Neuronal stem cell (in vitro differentiated cells): ENCODE data around the gene NUDCD3.
A peak's percentile ranks its signal among the peaks of the same experiment; 100 is the strongest.

Experiments
- DNase-seq: peaks from one replicate; pipeline ENCODE4 v3.0.0-alpha.2; 2013; ENCODE audit warnings: low spot score
- H2AFZ ChIP-seq: one replicate; pipeline ENCODE4 v1.6.1; 2013; ENCODE audit warnings: mild to moderate bottlenecking, low read length, inconsistent platforms
- H2AK5ac ChIP-seq: 2 replicates; pipeline ENCODE4 v1.6.1; 2013; ENCODE audit warnings: low read depth, mild to moderate bottlenecking, inconsistent platforms, low read length, moderate library complexity, mixed read lengths
- H2BK120ac ChIP-seq: 2 replicates; pipeline ENCODE4 v1.6.1; 2013; ENCODE audit warnings: low read depth, mild to moderate bottlenecking, inconsistent platforms, low read length, moderate library complexity, mixed read lengths
- H2BK12ac ChIP-seq: one replicate; pipeline ENCODE4 v1.6.1; 2013; ENCODE audit warnings: low read length, inconsistent platforms
- H2BK15ac ChIP-seq: 2 replicates; pipeline ENCODE4 v1.6.1; 2013; ENCODE audit warnings: mild to moderate bottlenecking, low read length, inconsistent platforms, mixed read lengths
- H2BK5ac ChIP-seq: one replicate; pipeline ENCODE4 v1.6.1; 2013; ENCODE audit warnings: inconsistent platforms, mild to moderate bottlenecking, low read length, moderate library complexity
- H3K14ac ChIP-seq: one replicate; pipeline ENCODE4 v1.6.1; 2013; ENCODE audit warnings: low read length, inconsistent platforms
- H3K18ac ChIP-seq: 2 replicates; pipeline ENCODE4 v1.6.1; 2013; ENCODE audit warnings: low read length, inconsistent platforms
- H3K23ac ChIP-seq: 2 replicates; pipeline ENCODE4 v1.6.1; 2013; ENCODE audit warnings: low read depth, mild to moderate bottlenecking, mixed read lengths, low read length, inconsistent platforms; ENCODE audit not compliant: poor library complexity
- H3K27ac ChIP-seq: replicated peaks from 3 replicates; pipeline ENCODE4 v1.5.1; 2013; ENCODE audit warnings: low read length, inconsistent platforms
- H3K27me3 ChIP-seq, 3 experiments: 2 replicates each; pipeline ENCODE4 v1.6.1; 2013; ENCODE audit warnings: low read length in 3 of 3, mild to moderate bottlenecking in 2 of 3, inconsistent platforms in 1 of 3, low read depth in 1 of 3, mixed read lengths in 1 of 3, moderate library complexity in 1 of 3; ENCODE audit not compliant: control insufficient read depth in 3 of 3, insufficient read depth in 3 of 3
- H3K36me3 ChIP-seq, 2 donors: replicated peaks in 1 of 2; 2 replicates each; pipeline ENCODE4 v1.6.1; 2013; ENCODE audit warnings: low read length in 2 of 2; ENCODE audit not compliant: control insufficient read depth in 2 of 2, insufficient read depth in 2 of 2
- H3K4ac ChIP-seq: 2 replicates; pipeline ENCODE4 v1.6.1; 2013; ENCODE audit warnings: inconsistent platforms, mild to moderate bottlenecking, low read length, moderate library complexity
- H3K4me1 ChIP-seq, 2 donors: 1 replicate in 1 of 2; 2 replicates in 1 of 2; pipeline ENCODE4 v1.6.1; 2013; ENCODE audit warnings: low read length in 2 of 2, low read depth in 1 of 2; ENCODE audit not compliant: control insufficient read depth in 2 of 2, insufficient read depth in 1 of 2
- H3K4me2 ChIP-seq: one replicate; pipeline ENCODE4 v1.6.1; 2013; ENCODE audit warnings: mild to moderate bottlenecking, low read length, inconsistent platforms; ENCODE audit not compliant: insufficient read depth, poor library complexity, severe bottlenecking
- H3K4me3 ChIP-seq, 2 donors: 2 replicates each; pipeline ENCODE4 v1.5.1; 2013; ENCODE audit warnings: low read length in 2 of 2, mild to moderate bottlenecking in 2 of 2, inconsistent platforms in 1 of 2, moderate library complexity in 1 of 2
- H3K79me1 ChIP-seq: one replicate; pipeline ENCODE4 v1.6.1; 2013; ENCODE audit warnings: low read depth, mild to moderate bottlenecking, inconsistent platforms, low read length, moderate library complexity
- H3K9ac ChIP-seq: one replicate; pipeline ENCODE4 v1.6.1; 2013; ENCODE audit warnings: mild to moderate bottlenecking, low read depth, low read length, inconsistent platforms; ENCODE audit not compliant: poor library complexity
- H3K9me3 ChIP-seq, 2 donors: replicated peaks in 1 of 2; 2 replicates each; pipeline versions ENCODE3 to v1.6.1; 2013; ENCODE audit warnings: low read length in 2 of 2, mild to moderate bottlenecking in 2 of 2, inconsistent platforms in 1 of 2, low read depth in 1 of 2, mixed read lengths in 1 of 2, moderate library complexity in 1 of 2; ENCODE audit not compliant: control insufficient read depth in 2 of 2, insufficient read depth in 1 of 2
- H4K8ac ChIP-seq: one replicate; pipeline ENCODE4 v1.6.1; 2013; ENCODE audit warnings: low read depth, mild to moderate bottlenecking, inconsistent platforms, low read length, moderate library complexity
- H4K91ac ChIP-seq: one replicate; pipeline ENCODE4 v1.6.1; 2013; ENCODE audit warnings: low read length, low read depth, mild to moderate bottlenecking, inconsistent platforms; ENCODE audit not compliant: poor library complexity
- WGBS, 2 donors: extraction: QIAGEN DNeasy Blood & Tissue Kit; methylation state at CpG; one replicate each; pipeline ENCODE4 v1.1.7; 2013; ENCODE audit warnings: missing lambda C conversion rate in 2 of 2, mixed read lengths in 1 of 2; ENCODE audit not compliant: insufficient read length in 2 of 2, insufficient replicate concordance in 1 of 2; ENCODE audit errors: extremely low coverage in 2 of 2; 5-methylcytosine and 5-hydroxymethylcytosine counted together

NUDCD3 gene

GRCh38 chr7:44383566-44383965 is 106.9 kb downstream of the NUDCD3 start:
- WGBS, 2 donors = no CpG with 5 or more reads among the region's 11 CpGs
- H2AK5ac ChIP-seq = no peak overlapping the region

GRCh38 chr7:44382459-44383265 is 107.8 kb downstream of the NUDCD3 start:
- no peak overlapping the region for H3K4me2 ChIP-seq
- no peak overlapping the region for H3K27ac ChIP-seq
- H3K36me3 ChIP-seq = peaks cover 34 to 47% of the 10 kb centered on the region in 2 donors
- H3K27me3 ChIP-seq = no peaks in the 10 kb centered on the region
- H4K8ac ChIP-seq = no peak overlapping the region
- H3K14ac ChIP-seq = no peak overlapping the region
- H3K4me3 ChIP-seq = no peak overlapping the region
- no peak overlapping the region for H4K91ac ChIP-seq
- H3K23ac ChIP-seq = no peak overlapping the region
- H3K9me3 ChIP-seq = no peaks in the 10 kb centered on the region
- no peak overlapping the region for H2AFZ ChIP-seq
- no peak for DNase-seq
- H3K79me1 ChIP-seq = no peaks in the 10 kb centered on the region
- no peak overlapping the region for H2BK5ac ChIP-seq
- no peak overlapping the region for H3K4ac ChIP-seq
- H2AK5ac ChIP-seq = no peak overlapping the region
- H3K18ac ChIP-seq = no peak overlapping the region
- H3K9ac ChIP-seq = no peak overlapping the region
- no peak overlapping the region for H2BK120ac ChIP-seq
- no peak overlapping the region for H2BK12ac ChIP-seq
- peaks cover 0 to 10% of the 10 kb centered on the region in 2 donors for H3K4me1 ChIP-seq
- WGBS, 2 donors = no CpG with 5 or more reads among the region's 13 CpGs
- no peak overlapping the region for H2BK15ac ChIP-seq

More at GRCh38 chr7:44383566-44383965, 106.9 kb downstream of the NUDCD3 start:
- H3K27me3 ChIP-seq = no peaks in the 10 kb centered on the region
- no peaks in the 10 kb centered on the region for H3K79me1 ChIP-seq
- DNase-seq = no peak
- no peak overlapping the region for H3K23ac ChIP-seq
- H3K9ac ChIP-seq = peak overlapping the region; percentile 67
- no peaks in the 10 kb centered on the region for H3K9me3 ChIP-seq
- peaks cover 38 to 56% of the 10 kb centered on the region in 2 donors for H3K36me3 ChIP-seq
- no peak overlapping the region for H2BK120ac ChIP-seq
- no peak overlapping the region for H2BK15ac ChIP-seq
- no peak overlapping the region for H3K18ac ChIP-seq
- no peak overlapping the region for H4K8ac ChIP-seq
- H2AFZ ChIP-seq = no peak overlapping the region
- peak overlapping the region; percentile 0 for H3K4me2 ChIP-seq
- no peak overlapping the region for H3K27ac ChIP-seq
- no peak overlapping the region for H2BK12ac ChIP-seq
- H4K91ac ChIP-seq = no peak overlapping the region
- H3K4me3 ChIP-seq = no peak overlapping the region
- no peak overlapping the region for H3K4ac ChIP-seq
- peaks cover 0 to 10% of the 10 kb centered on the region in 2 donors for H3K4me1 ChIP-seq
- H2BK5ac ChIP-seq = no peak overlapping the region
- peak overlapping the region; percentile 65 for H3K14ac ChIP-seq

GRCh38 chr7:44381494-44382220 is 108.8 kb downstream of the NUDCD3 start:
- no peak overlapping the region for H2BK120ac ChIP-seq
- H3K27me3 ChIP-seq = no peaks in the 10 kb centered on the region
- H3K79me1 ChIP-seq = no peaks in the 10 kb centered on the region
- no CpG with 5 or more reads among the region's 9 CpGs for WGBS, 2 donors
- no peak overlapping the region for H3K27ac ChIP-seq
- no peak overlapping the region for H4K8ac ChIP-seq
- H3K18ac ChIP-seq = no peak overlapping the region
- peaks cover 28 to 37% of the 10 kb centered on the region in 2 donors for H3K36me3 ChIP-seq
- no peak overlapping the region for H4K91ac ChIP-seq
- H3K4me1 ChIP-seq = peaks cover 0 to 10% of the 10 kb centered on the region in 2 donors
- H3K4ac ChIP-seq = no peak overlapping the region
- no peak overlapping the region for H2BK15ac ChIP-seq
- no peak overlapping the region for H3K4me3 ChIP-seq
- no peak overlapping the region for H2AK5ac ChIP-seq
- no peak overlapping the region for H3K9ac ChIP-seq
- no peak overlapping the region for H2BK5ac ChIP-seq
- H3K14ac ChIP-seq = no peak overlapping the region
- no peak for DNase-seq
- H3K4me2 ChIP-seq = no peak overlapping the region
- no peaks in the 10 kb centered on the region for H3K9me3 ChIP-seq
- H3K23ac ChIP-seq = peak overlapping the region; percentile 31
- no peak overlapping the region for H2BK12ac ChIP-seq
- no peak overlapping the region for H2AFZ ChIP-seq

- no peak overlapping the region for H2BK5ac ChIP-seq
- H2AFZ ChIP-seq = no peak overlapping the region
- H2AK5ac ChIP-seq = no peak overlapping the region
- no peak overlapping the region for H3K23ac ChIP-seq
- H3K4me2 ChIP-seq = no peak overlapping the region
- no peak overlapping the region for H2BK15ac ChIP-seq
- DNase-seq = no peak
- no peak overlapping the region for H3K18ac ChIP-seq
- H3K4me1 ChIP-seq = peaks cover 0 to 10% of the 10 kb centered on the region in 2 donors
- H4K91ac ChIP-seq = no peak overlapping the region
- no peak overlapping the region for H2BK12ac ChIP-seq
- no peak overlapping the region for H3K4me3 ChIP-seq
- no peaks in the 10 kb centered on the region for H3K79me1 ChIP-seq
- no peak overlapping the region for H3K9ac ChIP-seq
- H3K27ac ChIP-seq = no peak overlapping the region
- no peak overlapping the region for H2BK120ac ChIP-seq
- no CpG with 5 or more reads among the region's 4 CpGs for WGBS, 2 donors
- H4K8ac ChIP-seq = peak overlapping the region; percentile 23
- no peak overlapping the region for H3K14ac ChIP-seq
- peaks cover 23 to 31% of the 10 kb centered on the region in 2 donors for H3K36me3 ChIP-seq
- H3K4ac ChIP-seq = no peak overlapping the region
- no peaks in the 10 kb centered on the region for H3K9me3 ChIP-seq
- H3K27me3 ChIP-seq = no peaks in the 10 kb centered on the region
These were observed 109.5 kb downstream of the NUDCD3 start for GRCh38 chr7:44380831-44381493.
